ENCODE data around the gene ZNF268.

ZNF268 gene

GRCh38 chr12:133226690-133227089 lies 45.4 kb downstream of the ZNF268 start:
- H3K4me3 ChIP-seq (ENCODE audit: low read depth, low read length, poor library complexity, severe bottlenecking) = no peak overlapping the region
- H3K4me1 ChIP-seq (ENCODE audit: insufficient read depth, low read length, severe bottlenecking) = no peaks in the 10 kb centered on the region
- TF ChIP-seq CTCF (IDR thresholded peaks at IDR 0.05; ENCODE audit: low read length) (no peak), EZH2 (IDR thresholded peaks at IDR 0.05; ENCODE audit: borderline replicate concordance, low read length) (no peak)
- no peak overlapping the region for H3K27ac ChIP-seq (ENCODE audit: low read depth, low read length, poor library complexity, severe bottlenecking)
- no peak overlapping the region for H3K9ac ChIP-seq (ENCODE audit: low read length)
- H3K9me2 ChIP-seq (ENCODE audit: low read depth, low read length) = no peaks in the 10 kb centered on the region
- H3K79me2 ChIP-seq (ENCODE audit: insufficient read depth, low read length) = no peaks in the 10 kb centered on the region
- H4K20me1 ChIP-seq (ENCODE audit: insufficient read depth, low read length) = no peaks in the 10 kb centered on the region
- no peaks in the 10 kb centered on the region for H3F3A ChIP-seq (ENCODE audit: insufficient read depth, low read length)
- H3K36me3 ChIP-seq (ENCODE audit: insufficient read depth, low read length) = no peaks in the 10 kb centered on the region
- no peaks in the 10 kb centered on the region for H3K27me3 ChIP-seq (ENCODE audit: insufficient read depth, low read length)
- H3K9me3 ChIP-seq (ENCODE audit: low read length) = peaks cover 5% of the 10 kb centered on the region; the same call in 1 of the 2 replicates
- H2AFZ ChIP-seq (ENCODE audit: low read length) = no peak overlapping the region
- H3K4me2 ChIP-seq (ENCODE audit: low read length) = no peak overlapping the region

GRCh38 chr12:133227281-133227852 lies 46.1 kb downstream of the ZNF268 start:
- Histone ChIP-seq H3K36me3 (ENCODE audit: insufficient read depth, low read length) (no peaks in the 10 kb centered on the region), H3K9me3 (ENCODE audit: low read length) (peaks cover 5% of the 10 kb centered on the region; the same call in 1 of the 2 replicates), H3K79me2 (ENCODE audit: insufficient read depth, low read length) (no peaks in the 10 kb centered on the region)

GRCh38 chr12:133231001-133231400 lies 49.7 kb downstream of the ZNF268 start:
- Histone ChIP-seq H3F3A (ENCODE audit: insufficient read depth, low read length) (no peaks in the 10 kb centered on the region), H3K9ac (ENCODE audit: low read length) (no peak overlapping the region), H3K9me3 (ENCODE audit: low read length) (no peaks in the 10 kb centered on the region), H3K27ac (ENCODE audit: low read depth, low read length, poor library complexity, severe bottlenecking) (no peak overlapping the region), H3K4me1 (ENCODE audit: insufficient read depth, low read length, severe bottlenecking) (no peaks in the 10 kb centered on the region), H4K20me1 (ENCODE audit: insufficient read depth, low read length) (no peaks in the 10 kb centered on the region), H3K9me2 (ENCODE audit: low read depth, low read length) (no peaks in the 10 kb centered on the region), H3K4me2 (ENCODE audit: low read length) (no peak overlapping the region), H3K4me3 (ENCODE audit: low read depth, low read length, poor library complexity, severe bottlenecking) (no peak overlapping the region), H3K36me3 (ENCODE audit: insufficient read depth, low read length) (no peaks in the 10 kb centered on the region), H3K79me2 (ENCODE audit: insufficient read depth, low read length) (no peaks in the 10 kb centered on the region), H3K27me3 (ENCODE audit: insufficient read depth, low read length) (no peaks in the 10 kb centered on the region), H2AFZ (ENCODE audit: low read length) (no peak overlapping the region)
- TF ChIP-seq EZH2 (IDR thresholded peaks at IDR 0.05; ENCODE audit: borderline replicate concordance, low read length) (no peak), CTCF (IDR thresholded peaks at IDR 0.05; ENCODE audit: low read length) (no peak)

More at GRCh38 chr12:133227281-133227852, 46.1 kb downstream of the ZNF268 start:
- Histone ChIP-seq H3K4me1 (ENCODE audit: insufficient read depth, low read length, severe bottlenecking) (no peaks in the 10 kb centered on the region), H3K9me2 (ENCODE audit: low read depth, low read length) (no peaks in the 10 kb centered on the region), H3K9ac (ENCODE audit: low read length) (no peak overlapping the region), H2AFZ (ENCODE audit: low read length) (no peak overlapping the region), H3K4me2 (ENCODE audit: low read length) (no peak overlapping the region), H3K27ac (ENCODE audit: low read depth, low read length, poor library complexity, severe bottlenecking) (no peak overlapping the region), H3F3A (ENCODE audit: insufficient read depth, low read length) (no peaks in the 10 kb centered on the region), H4K20me1 (ENCODE audit: insufficient read depth, low read length) (no peaks in the 10 kb centered on the region), H3K27me3 (ENCODE audit: insufficient read depth, low read length) (no peaks in the 10 kb centered on the region), H3K4me3 (ENCODE audit: low read depth, low read length, poor library complexity, severe bottlenecking) (no peak overlapping the region)
- no peak for TF ChIP-seq CTCF (IDR thresholded peaks at IDR 0.05; ENCODE audit: low read length)
- TF ChIP-seq EZH2 (IDR thresholded peaks at IDR 0.05; ENCODE audit: borderline replicate concordance, low read length) = no peak
